Astrocyte (in vitro differentiated cells and primary cell): ENCODE measurements around the gene CRB2. TPM values are rescaled to one million over a fixed set of nuclear protein-coding genes. Genes with fewer than 3 reads are reported as not detected.

ENCODE experiments used
- DNase-seq: peaks from one replicate; pipeline ENCODE4 v3.0.0-alpha.2; 2010; ENCODE audit warnings: low read depth
- FAIRE-seq: peaks from 2 replicates; lab custom pipeline; 2011; peaks lifted over from hg19 to GRCh38; lab: Jason Lieb, UNC
- H2AFZ ChIP-seq: 2 replicates; pipeline ENCODE4 v1.6.0; 2012; ENCODE audit warnings: low read depth, low read length, inconsistent platforms
- H3K27ac ChIP-seq: 2 replicates; pipeline ENCODE4 v1.5.1; 2011; ENCODE audit warnings: low read depth, low read length, inconsistent platforms
- H3K27me3 ChIP-seq: 2 replicates; pipeline ENCODE4 v1.6.0; 2011; ENCODE audit warnings: low read length, inconsistent platforms; ENCODE audit not compliant: insufficient read depth
- H3K36me3 ChIP-seq: 2 replicates; pipeline ENCODE4 v1.5.1; 2011; ENCODE audit warnings: low read length, inconsistent platforms; ENCODE audit not compliant: insufficient read depth
- H3K4me1 ChIP-seq: 2 replicates; pipeline ENCODE4 v1.5.1; 2011; ENCODE audit warnings: low read length, inconsistent platforms; ENCODE audit not compliant: insufficient read depth
- H3K4me2 ChIP-seq: 2 replicates; pipeline ENCODE4 v1.6.0; 2012; ENCODE audit warnings: low read length, inconsistent platforms
- H3K4me3 ChIP-seq: 2 replicates; pipeline ENCODE4 v1.5.1; 2011; ENCODE audit warnings: low read depth, mild to moderate bottlenecking, low read length, inconsistent platforms; ENCODE audit not compliant: insufficient read depth
- H3K79me2 ChIP-seq: 2 replicates; pipeline ENCODE4 v1.6.0; 2012; ENCODE audit warnings: mild to moderate bottlenecking, low read length, inconsistent platforms; ENCODE audit not compliant: insufficient read depth
- H3K9ac ChIP-seq: 2 replicates; pipeline ENCODE4 v1.6.0; 2012; ENCODE audit warnings: mild to moderate bottlenecking, low read length, inconsistent platforms
- H3K9me3 ChIP-seq: 2 replicates; pipeline ENCODE4 v1.5.1; 2012; ENCODE audit warnings: low read depth, mild to moderate bottlenecking, low read length, inconsistent platforms; ENCODE audit not compliant: insufficient read depth
- H4K20me1 ChIP-seq: 2 replicates; pipeline ENCODE4 v1.6.0; 2012; ENCODE audit warnings: low read length, inconsistent platforms; ENCODE audit not compliant: insufficient read depth
- H3K27ac Mint-ChIP-seq: one replicate; pipeline ENCODE4 v1.8.0; 2021; ENCODE audit warnings: mild to moderate bottlenecking, mixed read lengths; ENCODE audit not compliant: unreplicated experiment
- H3K27me3 Mint-ChIP-seq: one replicate; pipeline ENCODE4 v1.8.0; 2021; ENCODE audit warnings: low read depth, mixed read lengths; ENCODE audit not compliant: unreplicated experiment
- H3K36me3 Mint-ChIP-seq: one replicate; pipeline ENCODE4 v1.8.0; 2021; ENCODE audit warnings: low read depth, mixed read lengths; ENCODE audit not compliant: unreplicated experiment
- H3K4me1 Mint-ChIP-seq: one replicate; pipeline ENCODE4 v1.8.0; 2021; ENCODE audit warnings: low read depth, mixed read lengths; ENCODE audit not compliant: unreplicated experiment
- H3K4me3 Mint-ChIP-seq: one replicate; pipeline ENCODE4 v1.8.0; 2021; ENCODE audit warnings: mild to moderate bottlenecking, moderate library complexity, mixed read lengths; ENCODE audit not compliant: unreplicated experiment
- H3K9me3 Mint-ChIP-seq: one replicate; pipeline ENCODE4 v1.8.0; 2021; ENCODE audit warnings: mild to moderate bottlenecking, mixed read lengths; ENCODE audit not compliant: unreplicated experiment
- CTCF ChIP-seq: IDR thresholded peaks from 2 replicates; pipeline ENCODE4 v1.5.1; 2011; ENCODE audit warnings: low read depth, mild to moderate bottlenecking, inconsistent platforms, low read length, moderate library complexity; ENCODE audit not compliant: insufficient read depth
- EZH2 ChIP-seq: IDR thresholded peaks from 2 replicates; pipeline ENCODE4 v1.6.1; 2012; ENCODE audit warnings: mild to moderate bottlenecking, low read length, inconsistent platforms; ENCODE audit not compliant: insufficient read depth
- total RNA-seq: library from RNA; stranded (reverse); gene quantifications from 2 replicates; pipeline ENCODE4 v1.2.1, GENCODE V29; 2021

Gene CRB2
- total RNA-seq, 1 donor from 2014 or later = 2.4 TPM

- H3K4me1 ChIP-seq = no peaks in the 10 kb centered on the region
- no peak for TF ChIP-seq CTCF
- no peak for TF ChIP-seq EZH2
- peaks cover 3% of the 10 kb centered on the region for H3K27me3 ChIP-seq
- peaks cover 54% of the 10 kb centered on the region for H3K27me3 Mint-ChIP-seq
- FAIRE-seq (no peak), DNase-seq (no peak)
- peaks cover 3% of the 10 kb centered on the region for H3K9me3 Mint-ChIP-seq
- H3K4me3 ChIP-seq = no peak overlapping the region
- H3K4me3 Mint-ChIP-seq = no peak overlapping the region
- H3K9ac ChIP-seq = no peak overlapping the region
- H2AFZ ChIP-seq = no peak overlapping the region
- no peaks in the 10 kb centered on the region for H3K9me3 ChIP-seq
- H3K4me2 ChIP-seq = no peak overlapping the region
- H3K79me2 ChIP-seq = no peaks in the 10 kb centered on the region
- H3K27ac ChIP-seq = no peak overlapping the region
- no peaks in the 10 kb centered on the region for H3K4me1 Mint-ChIP-seq
- H3K36me3 ChIP-seq = no peaks in the 10 kb centered on the region
- no peak overlapping the region for H3K27ac Mint-ChIP-seq
- H3K36me3 Mint-ChIP-seq = peaks cover 28% of the 10 kb centered on the region
- H4K20me1 ChIP-seq = no peaks in the 10 kb centered on the region
Observed at GRCh38 chr9:123422635-123423310, 66.8 kb downstream of the CRB2 start.

GRCh38 chr9:123423311-123423640 lies 67.3 kb downstream of the CRB2 start:
- no peak overlapping the region for H3K9ac ChIP-seq
- H3K4me2 ChIP-seq = no peak overlapping the region
- peaks cover 26% of the 10 kb centered on the region for H3K36me3 Mint-ChIP-seq
- no peak overlapping the region for H2AFZ ChIP-seq
- no peaks in the 10 kb centered on the region for H4K20me1 ChIP-seq
- H3K27ac ChIP-seq = no peak overlapping the region
- no peaks in the 10 kb centered on the region for H3K9me3 ChIP-seq
- no peak for DNase-seq
- no peak for FAIRE-seq
- TF ChIP-seq EZH2 (no peak), CTCF (no peak)
- H3K27me3 Mint-ChIP-seq = peaks cover 50% of the 10 kb centered on the region
- no peaks in the 10 kb centered on the region for H3K4me1 ChIP-seq
- no peak overlapping the region for H3K4me3 ChIP-seq
- H3K27ac Mint-ChIP-seq = no peak overlapping the region
- no peaks in the 10 kb centered on the region for H3K36me3 ChIP-seq
- no peaks in the 10 kb centered on the region for H3K79me2 ChIP-seq
- H3K4me1 Mint-ChIP-seq = no peaks in the 10 kb centered on the region
- peaks cover 3% of the 10 kb centered on the region for H3K9me3 Mint-ChIP-seq
- peaks cover 3% of the 10 kb centered on the region for H3K27me3 ChIP-seq
- H3K4me3 Mint-ChIP-seq = no peak overlapping the region

- Mint-ChIP-seq H3K36me3 (peaks cover 22% of the 10 kb centered on the region), H3K4me3 (no peak overlapping the region), H3K4me1 (no peaks in the 10 kb centered on the region), H3K9me3 (peaks cover 8% of the 10 kb centered on the region), H3K27me3 (peaks cover 42% of the 10 kb centered on the region), H3K27ac (no peak overlapping the region)
- Histone ChIP-seq H3K9me3 (no peaks in the 10 kb centered on the region), H4K20me1 (no peaks in the 10 kb centered on the region), H3K4me3 (no peak overlapping the region), H3K79me2 (no peaks in the 10 kb centered on the region), H3K4me2 (no peak overlapping the region), H3K36me3 (no peaks in the 10 kb centered on the region), H3K27me3 (peaks cover 3% of the 10 kb centered on the region), H2AFZ (no peak overlapping the region), H3K4me1 (no peaks in the 10 kb centered on the region), H3K9ac (no peak overlapping the region), H3K27ac (no peak overlapping the region)
- FAIRE-seq (no peak), DNase-seq (no peak)
- TF ChIP-seq CTCF (no peak), EZH2 (no peak)
Observed at GRCh38 chr9:123424131-123424530, 68.1 kb downstream of the CRB2 start.
